Cardiac septum (tissue), 1 donor: Measurements from ENCODE around the gene ABCG2. TPM values are rescaled to one million over a fixed set of nuclear protein-coding genes. Genes with fewer than 3 reads are reported as not detected.

ENCODE experiments used
- total RNA-seq: library from RNA; stranded (reverse); fragmentation: NEBNext Ultra II Directional; extraction: Animal tissue kit (Norgen Biotek cat#: 25700); gene quantifications from one replicate; pipeline ENCODE4 v1.2.1, GENCODE V29; 2021
- donor health status: DM: no; HTN: no; CAD: no.

Gene ABCG2
- total RNA-seq, 1 donor from 2014 or later, result 4.4 TPM

Other genes with a start within 250 kb of the ABCG2 start
- 20.9 TPM for gene SPP1, start 182.9 kb downstream of the ABCG2 start, total RNA-seq
- 25.1 TPM for gene PKD2, start 151.0 kb downstream of the ABCG2 start, total RNA-seq
- 210 TPM for gene PPM1K, start 125.9 kb upstream of the ABCG2 start, total RNA-seq
- gene HERC6, start 220.2 kb upstream of the ABCG2 start, total RNA-seq, result 10.0 TPM